Upper lobe of left lung (tissue), 4 donors: ENCODE results near the gene LRRC8B.

ENCODE experiments used
- EP300 ChIP-seq, 4 donors: sonication (generic); formaldehyde crosslinking; IDR thresholded peaks; one replicate each; pipeline ENCODE4 v1.5.1; 2017; ENCODE audit warnings: antibody characterized with exemption in 4 of 4, control low read depth in 2 of 4
- POLR2A ChIP-seq, 4 donors: fragments of 450-650 bp; IDR thresholded peaks; one replicate each; pipeline ENCODE4 v1.5.1; 2016 to 2017; ENCODE audit warnings: antibody characterized with exemption in 4 of 4, mild to moderate bottlenecking in 2 of 4
- POLR2AphosphoS5 ChIP-seq, 2 donors: sonication (generic); formaldehyde crosslinking; IDR thresholded peaks; one replicate each; pipeline ENCODE4 v1.5.1; 2017; ENCODE audit warnings: antibody characterized with exemption in 2 of 2
- TF ChIP-seq, protein P1 (sequence below), 6 experiments: fragments of 450-650 bp in 4 of 6; fragments of 200-600 bp in 2 of 6; sonication (generic) in 2 of 6; IDR thresholded peaks; one replicate each; pipeline ENCODE4 v1.5.1; 2016 to 2019; ENCODE audit warnings: antibody characterized with exemption in 6 of 6

DNA sequence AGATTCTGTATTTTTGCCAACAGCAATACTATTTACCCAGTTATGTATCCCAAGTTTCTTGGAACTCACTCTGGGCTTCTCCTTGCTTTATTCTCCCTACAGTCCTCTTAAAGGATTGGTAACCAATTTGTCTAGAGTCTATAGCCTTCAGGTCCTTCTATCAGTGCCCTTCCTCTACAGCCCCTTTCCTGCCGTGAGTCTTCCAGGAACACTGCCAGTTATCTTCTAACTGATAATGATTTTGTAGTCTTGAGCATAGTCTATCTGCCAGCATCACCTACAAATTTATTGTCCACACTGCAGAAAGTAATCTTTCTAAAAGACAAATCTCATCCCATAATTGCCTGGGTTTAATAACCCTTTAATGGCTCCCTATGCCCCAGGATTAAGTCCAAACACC, 8.2 kb downstream of the LRRC8B start:
- no peak for TF ChIP-seq POLR2AphosphoS5 (IDR thresholded peaks at IDR 0.05)
- TF ChIP-seq, protein P1, sequence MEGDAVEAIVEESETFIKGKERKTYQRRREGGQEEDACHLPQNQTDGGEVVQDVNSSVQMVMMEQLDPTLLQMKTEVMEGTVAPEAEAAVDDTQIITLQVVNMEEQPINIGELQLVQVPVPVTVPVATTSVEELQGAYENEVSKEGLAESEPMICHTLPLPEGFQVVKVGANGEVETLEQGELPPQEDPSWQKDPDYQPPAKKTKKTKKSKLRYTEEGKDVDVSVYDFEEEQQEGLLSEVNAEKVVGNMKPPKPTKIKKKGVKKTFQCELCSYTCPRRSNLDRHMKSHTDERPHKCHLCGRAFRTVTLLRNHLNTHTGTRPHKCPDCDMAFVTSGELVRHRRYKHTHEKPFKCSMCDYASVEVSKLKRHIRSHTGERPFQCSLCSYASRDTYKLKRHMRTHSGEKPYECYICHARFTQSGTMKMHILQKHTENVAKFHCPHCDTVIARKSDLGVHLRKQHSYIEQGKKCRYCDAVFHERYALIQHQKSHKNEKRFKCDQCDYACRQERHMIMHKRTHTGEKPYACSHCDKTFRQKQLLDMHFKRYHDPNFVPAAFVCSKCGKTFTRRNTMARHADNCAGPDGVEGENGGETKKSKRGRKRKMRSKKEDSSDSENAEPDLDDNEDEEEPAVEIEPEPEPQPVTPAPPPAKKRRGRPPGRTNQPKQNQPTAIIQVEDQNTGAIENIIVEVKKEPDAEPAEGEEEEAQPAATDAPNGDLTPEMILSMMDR (IDR thresholded peaks at IDR 0.05), result no peak
- TF ChIP-seq POLR2A (IDR thresholded peaks at IDR 0.05), result no peak
- TF ChIP-seq EP300 (IDR thresholded peaks at IDR 0.05), result no peak
